Measurements from ENCODE around the gene KCNC1. TPM values are rescaled to one million over a fixed set of nuclear protein-coding genes. Genes with fewer than 3 reads are reported as not detected.

The KCNC1 gene
- total and polyA plus RNA-seq, 2 of the 13 experiments (the other 11 are each of a cell fraction or from before 2014, with no cell fraction given): 0.01 to 0.04 TPM

DNA sequence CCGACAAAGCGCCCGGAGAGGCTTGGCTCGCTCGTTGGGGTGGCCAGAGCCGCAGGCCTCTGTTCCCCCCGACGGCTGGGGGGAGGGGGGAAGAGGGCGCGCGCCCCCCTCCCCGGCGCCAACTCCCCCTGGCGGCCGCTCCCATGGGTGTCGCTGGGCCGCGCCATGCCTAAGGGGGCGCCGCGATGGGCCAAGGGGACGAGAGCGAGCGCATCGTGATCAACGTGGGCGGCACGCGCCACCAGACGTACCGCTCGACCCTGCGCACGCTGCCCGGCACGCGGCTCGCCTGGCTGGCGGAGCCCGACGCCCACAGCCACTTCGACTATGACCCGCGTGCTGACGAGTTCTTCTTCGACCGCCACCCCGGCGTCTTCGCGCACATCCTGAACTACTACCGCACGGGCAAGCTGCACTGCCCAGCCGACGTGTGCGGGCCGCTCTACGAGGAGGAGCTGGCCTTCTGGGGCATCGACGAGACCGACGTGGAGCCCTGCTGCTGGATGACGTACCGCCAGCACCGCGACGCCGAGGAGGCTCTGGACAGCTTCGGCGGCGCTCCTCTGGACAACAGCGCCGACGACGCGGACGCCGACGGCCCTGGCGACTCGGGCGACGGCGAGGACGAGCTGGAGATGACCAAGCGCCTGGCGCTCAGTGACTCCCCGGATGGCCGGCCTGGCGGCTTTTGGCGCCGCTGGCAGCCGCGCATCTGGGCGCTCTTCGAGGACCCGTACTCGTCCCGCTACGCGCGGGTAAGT, 1.4 kb downstream of the KCNC1 start (continued):
- TF ChIP-seq, protein P1, sequence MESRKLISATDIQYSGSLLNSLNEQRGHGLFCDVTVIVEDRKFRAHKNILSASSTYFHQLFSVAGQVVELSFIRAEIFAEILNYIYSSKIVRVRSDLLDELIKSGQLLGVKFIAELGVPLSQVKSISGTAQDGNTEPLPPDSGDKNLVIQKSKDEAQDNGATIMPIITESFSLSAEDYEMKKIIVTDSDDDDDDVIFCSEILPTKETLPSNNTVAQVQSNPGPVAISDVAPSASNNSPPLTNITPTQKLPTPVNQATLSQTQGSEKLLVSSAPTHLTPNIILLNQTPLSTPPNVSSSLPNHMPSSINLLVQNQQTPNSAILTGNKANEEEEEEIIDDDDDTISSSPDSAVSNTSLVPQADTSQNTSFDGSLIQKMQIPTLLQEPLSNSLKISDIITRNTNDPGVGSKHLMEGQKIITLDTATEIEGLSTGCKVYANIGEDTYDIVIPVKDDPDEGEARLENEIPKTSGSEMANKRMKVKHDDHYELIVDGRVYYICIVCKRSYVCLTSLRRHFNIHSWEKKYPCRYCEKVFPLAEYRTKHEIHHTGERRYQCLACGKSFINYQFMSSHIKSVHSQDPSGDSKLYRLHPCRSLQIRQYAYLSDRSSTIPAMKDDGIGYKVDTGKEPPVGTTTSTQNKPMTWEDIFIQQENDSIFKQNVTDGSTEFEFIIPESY (CRISPR knock-in tag; IDR thresholded peaks at IDR 0.05): peak; percentile 87
- TF ChIP-seq, protein P2, sequence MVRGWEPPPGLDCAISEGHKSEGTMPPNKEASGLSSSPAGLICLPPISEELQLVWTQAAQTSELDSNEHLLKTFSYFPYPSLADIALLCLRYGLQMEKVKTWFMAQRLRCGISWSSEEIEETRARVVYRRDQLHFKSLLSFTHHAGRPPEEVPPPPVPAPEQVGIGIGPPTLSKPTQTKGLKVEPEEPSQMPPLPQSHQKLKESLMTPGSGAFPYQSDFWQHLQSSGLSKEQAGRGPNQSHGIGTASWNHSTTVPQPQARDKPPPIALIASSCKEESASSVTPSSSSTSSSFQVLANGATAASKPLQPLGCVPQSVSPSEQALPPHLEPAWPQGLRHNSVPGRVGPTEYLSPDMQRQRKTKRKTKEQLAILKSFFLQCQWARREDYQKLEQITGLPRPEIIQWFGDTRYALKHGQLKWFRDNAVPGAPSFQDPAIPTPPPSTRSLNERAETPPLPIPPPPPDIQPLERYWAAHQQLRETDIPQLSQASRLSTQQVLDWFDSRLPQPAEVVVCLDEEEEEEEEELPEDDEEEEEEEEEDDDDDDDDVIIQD (CRISPR knock-in tag; IDR thresholded peaks at IDR 0.05; ENCODE audit: low read depth): no peak

DNA sequence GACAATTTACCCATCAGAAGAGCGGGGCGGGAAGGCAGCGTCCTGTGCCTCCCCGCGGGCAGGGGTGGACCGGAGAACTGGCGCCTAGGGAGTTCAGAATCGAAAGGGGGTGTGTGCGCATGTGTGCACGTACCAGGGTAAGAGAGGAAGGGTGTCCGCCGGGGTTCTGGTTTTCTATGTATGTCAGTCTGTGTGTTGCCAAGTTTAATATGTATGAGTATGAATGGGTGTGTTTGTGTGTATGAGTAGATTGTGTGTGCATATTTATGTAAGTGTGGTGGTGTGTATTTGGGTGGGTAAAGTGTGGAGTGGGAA, 2.0 kb downstream of the KCNC1 start:
- intact Hi-C loops (cut with micrococcal nuclease; ENCODE audit: unreplicated experiment): no loop called here
- Histone ChIP-seq H3K4me1 (ENCODE audit: insufficient read depth, low read length) (no peaks in the 10 kb centered on the region), H3K4me2 (ENCODE audit: low read depth, low read length) (no peak overlapping the region), H2AFZ (ENCODE audit: low read length) (no peak overlapping the region), H3K4me3 (replicated peaks in 1 of 3; ENCODE audit: insufficient read depth in 1 of 3, low read depth in 2 of 3, low read length in 3 of 3) (no peak overlapping the region), H3K79me2 (ENCODE audit: insufficient read depth, low read length) (no peaks in the 10 kb centered on the region), H3K27me3 (ENCODE audit: control insufficient read depth in 1 of 2, insufficient read depth in 2 of 2, low read length in 2 of 2) (peaks cover 5 to 42% of the 10 kb centered on the region in 2 experiments; a peak in 3 of 5 replicates), H3K9ac (ENCODE audit: insufficient read depth, low read depth, low read length) (no peak overlapping the region), H3K36me3 (replicated peaks in 1 of 2; ENCODE audit: control insufficient read depth in 1 of 2, insufficient read depth in 2 of 2, low read length in 2 of 2) (no peaks in the 10 kb centered on the region), H3K27ac (ENCODE audit: extremely low read length, insufficient read depth, low read length) (no peak overlapping the region), H3K9me3 (ENCODE audit: low read length) (no peaks in the 10 kb centered on the region), H4K20me1 (ENCODE audit: insufficient read depth, low read length) (peaks cover 4% of the 10 kb centered on the region; the same call in 1 of the 2 replicates)
- ChIA-PET POLR2A (no interaction called here), CTCF (ENCODE audit: low intra/inter-chr PET ratio, low total read pairs) (no interaction called here)
- 91% methylated on average over 12 of the region's 12 CpGs for WGBS (ENCODE audit: low lambda C conversion rate)
- TF ChIP-seq FLYWCH1 (CRISPR knock-in tag; IDR thresholded peaks at IDR 0.05) (no peak), ZNF563 (CRISPR knock-in tag; IDR thresholded peaks at IDR 0.05) (no peak), MYNN (CRISPR knock-in tag; IDR thresholded peaks at IDR 0.05; ENCODE audit: low read depth) (no peak), ZNF253 (CRISPR knock-in tag; IDR thresholded peaks at IDR 0.05; ENCODE audit: borderline replicate concordance) (no peak), FOSL2 (CRISPR knock-in tag; IDR thresholded peaks at IDR 0.05) (no peak), SMAD9 (CRISPR knock-in tag; IDR thresholded peaks at IDR 0.05) (no peak), KLF11 (CRISPR knock-in tag; IDR thresholded peaks at IDR 0.05) (no peak)
- TF ChIP-seq, protein P3, sequence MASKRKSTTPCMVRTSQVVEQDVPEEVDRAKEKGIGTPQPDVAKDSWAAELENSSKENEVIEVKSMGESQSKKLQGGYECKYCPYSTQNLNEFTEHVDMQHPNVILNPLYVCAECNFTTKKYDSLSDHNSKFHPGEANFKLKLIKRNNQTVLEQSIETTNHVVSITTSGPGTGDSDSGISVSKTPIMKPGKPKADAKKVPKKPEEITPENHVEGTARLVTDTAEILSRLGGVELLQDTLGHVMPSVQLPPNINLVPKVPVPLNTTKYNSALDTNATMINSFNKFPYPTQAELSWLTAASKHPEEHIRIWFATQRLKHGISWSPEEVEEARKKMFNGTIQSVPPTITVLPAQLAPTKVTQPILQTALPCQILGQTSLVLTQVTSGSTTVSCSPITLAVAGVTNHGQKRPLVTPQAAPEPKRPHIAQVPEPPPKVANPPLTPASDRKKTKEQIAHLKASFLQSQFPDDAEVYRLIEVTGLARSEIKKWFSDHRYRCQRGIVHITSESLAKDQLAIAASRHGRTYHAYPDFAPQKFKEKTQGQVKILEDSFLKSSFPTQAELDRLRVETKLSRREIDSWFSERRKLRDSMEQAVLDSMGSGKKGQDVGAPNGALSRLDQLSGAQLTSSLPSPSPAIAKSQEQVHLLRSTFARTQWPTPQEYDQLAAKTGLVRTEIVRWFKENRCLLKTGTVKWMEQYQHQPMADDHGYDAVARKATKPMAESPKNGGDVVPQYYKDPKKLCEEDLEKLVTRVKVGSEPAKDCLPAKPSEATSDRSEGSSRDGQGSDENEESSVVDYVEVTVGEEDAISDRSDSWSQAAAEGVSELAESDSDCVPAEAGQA (IDR thresholded peaks at IDR 0.05; ENCODE audit: low read depth): no peak
- TF ChIP-seq, protein P3 (CRISPR knock-in tag; IDR thresholded peaks at IDR 0.05; ENCODE audit: borderline replicate concordance): no peak
- TF ChIP-seq, protein P4, sequence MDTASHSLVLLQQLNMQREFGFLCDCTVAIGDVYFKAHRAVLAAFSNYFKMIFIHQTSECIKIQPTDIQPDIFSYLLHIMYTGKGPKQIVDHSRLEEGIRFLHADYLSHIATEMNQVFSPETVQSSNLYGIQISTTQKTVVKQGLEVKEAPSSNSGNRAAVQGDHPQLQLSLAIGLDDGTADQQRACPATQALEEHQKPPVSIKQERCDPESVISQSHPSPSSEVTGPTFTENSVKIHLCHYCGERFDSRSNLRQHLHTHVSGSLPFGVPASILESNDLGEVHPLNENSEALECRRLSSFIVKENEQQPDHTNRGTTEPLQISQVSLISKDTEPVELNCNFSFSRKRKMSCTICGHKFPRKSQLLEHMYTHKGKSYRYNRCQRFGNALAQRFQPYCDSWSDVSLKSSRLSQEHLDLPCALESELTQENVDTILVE (CRISPR knock-in tag; IDR thresholded peaks at IDR 0.05): no peak
- no peak for ATAC-seq
- BruUV-seq (replicated peaks): no TSS peak
- in situ Hi-C loops (cut with HindIII; ENCODE audit: extremely low pct_ligation_motif_present, low pct_unique_long_range_greater_than_20kb): no loop called here
- no peak for FAIRE-seq
- no peak for DNase-seq (ENCODE audit: low spot score)

Measured in HepG2 (cell line).